NCI-H345 (cell line): ENCODE measurements around the gene FGFR4.
"Not testable (repeated sequence)": the region's sequence is repeated elsewhere in the genome, so short reads cannot be mapped to it uniquely, and the experiment has no call there.

Experiments used
- DNase-seq: peaks from one replicate; lab custom pipeline; 2025; lab: John Stamatoyannopoulos, UW

Gene FGFR4

DNA sequence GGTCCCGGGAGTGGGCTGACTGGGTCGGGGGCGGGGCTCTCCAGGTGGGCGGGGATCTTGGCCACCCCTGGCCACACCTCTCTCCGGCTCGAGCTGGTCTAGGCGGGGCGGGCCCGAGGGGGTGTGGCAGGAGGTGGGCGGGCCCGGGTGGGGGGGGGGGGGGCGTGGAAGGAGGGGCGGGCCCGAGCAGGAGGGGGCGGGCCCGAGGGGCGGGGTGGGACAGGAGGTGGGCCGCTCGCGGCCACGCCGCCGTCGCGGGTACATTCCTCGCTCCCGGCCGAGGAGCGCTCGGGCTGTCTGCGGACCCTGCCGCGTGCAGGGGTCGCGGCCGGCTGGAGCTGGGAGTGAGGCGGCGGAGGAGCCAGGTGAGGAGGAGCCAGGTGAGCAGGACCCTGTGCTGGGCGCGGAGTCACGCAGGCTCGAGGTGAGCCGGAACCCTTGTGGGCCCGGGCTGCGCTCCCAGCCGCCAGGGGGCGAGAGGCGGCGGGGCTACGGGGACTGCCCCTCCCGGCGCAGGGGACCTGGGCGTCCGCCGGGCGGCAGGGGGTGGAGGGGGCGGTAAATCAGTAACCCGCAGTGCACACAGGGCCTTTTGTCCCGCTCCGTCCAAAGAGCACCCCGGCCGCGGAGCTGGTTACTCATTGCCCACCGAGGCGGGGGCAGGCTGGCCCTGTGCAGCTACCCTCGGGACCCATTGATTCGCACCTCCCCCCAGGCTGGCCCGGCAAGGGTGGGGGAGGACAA lies at the start of gene FGFR4:
Gene FGFR4, plus strand, starts transcription at position 262 of the 744 bp plus-strand sequence. CDS start 2,688 bp downstream, outside the sequence.
- DNase-seq = peak; percentile 84

DNA sequence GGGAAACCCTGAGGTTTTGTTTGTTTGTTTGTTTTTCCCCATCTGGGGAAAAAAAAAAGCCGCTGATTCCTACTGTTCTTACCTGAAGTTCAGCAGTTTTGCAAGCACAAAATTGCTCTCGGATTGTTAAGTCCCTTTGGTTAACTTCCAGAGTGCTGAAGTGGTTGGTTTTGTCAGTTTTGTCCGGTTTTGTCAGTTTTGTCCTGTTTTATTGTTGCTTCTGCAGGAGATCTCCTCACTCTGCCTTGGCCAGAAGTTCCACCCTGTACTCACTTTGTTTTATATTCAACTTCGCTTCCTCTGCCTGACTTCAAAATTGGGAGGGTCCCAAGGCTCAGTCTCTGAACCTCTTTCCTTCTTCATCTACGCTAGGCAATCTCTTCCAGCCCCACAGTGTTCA lies 49.8 kb upstream of the FGFR4 start:
- no peak for DNase-seq

DNA sequence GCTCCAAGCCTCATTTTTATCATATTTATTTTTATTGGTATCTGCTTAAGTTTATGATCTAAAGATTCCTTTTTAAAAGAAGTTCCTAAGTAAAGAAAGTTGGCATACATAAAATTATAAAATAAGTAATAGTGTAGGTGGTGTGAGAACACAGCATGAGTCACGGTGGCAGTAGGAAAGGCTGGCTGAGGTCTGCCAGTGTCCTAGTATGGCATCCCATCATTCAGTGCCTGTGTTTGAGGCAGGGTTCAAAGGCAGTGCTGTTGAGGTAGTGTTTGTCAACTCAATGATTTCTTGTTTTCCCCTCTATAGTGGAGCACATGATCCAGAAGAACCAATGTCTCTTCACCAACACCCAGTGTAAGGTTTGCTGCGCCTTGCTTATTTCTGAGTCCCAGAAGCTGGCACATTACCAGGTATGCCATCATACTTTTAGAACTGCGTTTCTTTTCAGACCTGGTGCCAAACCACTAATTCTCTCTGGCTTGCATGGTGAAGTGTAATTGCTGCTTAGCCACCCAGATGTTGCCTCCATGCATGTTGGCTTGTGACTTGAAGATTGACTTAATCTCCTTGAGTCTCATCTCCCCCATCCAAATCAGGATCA lies 45.8 kb upstream of the FGFR4 start:
- no peak for DNase-seq

DNA sequence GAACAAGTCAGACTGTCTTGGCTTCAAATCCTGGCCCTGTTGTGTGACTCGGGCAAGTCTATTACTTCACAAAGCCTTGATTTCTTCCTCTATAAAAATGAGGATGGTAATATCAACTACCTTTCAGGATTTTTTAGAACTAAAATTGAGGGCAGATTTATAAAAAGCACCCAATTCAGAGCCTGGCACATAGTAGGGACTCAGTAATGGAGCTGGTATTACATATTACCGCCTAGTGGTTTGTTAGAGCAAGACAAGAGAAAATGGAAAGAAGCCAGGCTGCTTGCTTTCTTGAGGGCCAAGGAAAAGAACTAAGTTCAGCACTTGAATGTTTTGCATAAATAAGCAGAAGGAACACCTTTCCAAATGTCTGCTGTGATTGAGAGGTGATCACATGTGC lies 44.8 kb upstream of the FGFR4 start:
- DNase-seq = no peak

DNA sequence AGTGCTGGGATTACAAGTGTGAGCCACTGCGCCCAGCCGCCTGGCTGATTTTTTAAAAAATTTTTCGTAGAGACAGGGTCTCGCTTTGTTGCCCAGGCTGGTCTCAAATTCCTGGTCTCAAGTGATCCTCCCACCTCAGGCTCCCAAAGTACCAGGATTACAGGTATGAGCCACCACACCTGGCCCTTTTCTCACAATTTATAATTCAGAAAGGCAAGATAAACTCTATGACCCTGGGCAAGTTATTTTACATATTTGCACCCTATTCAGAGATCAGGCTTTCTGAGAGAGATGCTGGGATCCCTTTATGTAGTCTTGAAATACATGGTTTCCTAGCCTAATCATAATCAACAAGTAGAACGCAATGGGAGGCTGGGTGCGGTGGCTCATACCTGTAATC lies 43.6 kb upstream of the FGFR4 start:
- DNase-seq = no peak

DNA sequence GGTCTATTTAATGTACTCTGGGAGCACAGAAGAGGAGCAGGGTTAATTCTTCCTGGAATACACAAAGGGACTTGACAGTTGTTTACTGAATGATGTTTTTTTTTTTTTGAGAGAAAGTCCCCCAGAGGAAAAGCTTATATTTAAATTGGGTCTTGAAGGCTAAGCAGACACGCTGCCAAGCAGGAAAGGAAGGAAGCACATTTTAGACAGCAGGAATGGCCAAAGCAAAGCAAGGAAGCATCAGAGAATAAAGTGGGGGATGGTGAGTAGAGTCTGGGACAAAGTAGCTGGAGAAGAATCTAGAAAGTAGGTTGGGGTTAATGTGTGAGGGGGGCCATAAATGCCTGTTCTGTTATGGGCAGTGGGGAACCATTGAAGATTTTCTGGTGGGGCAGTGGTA lies 42.8 kb upstream of the FGFR4 start:
- no peak for DNase-seq

DNA sequence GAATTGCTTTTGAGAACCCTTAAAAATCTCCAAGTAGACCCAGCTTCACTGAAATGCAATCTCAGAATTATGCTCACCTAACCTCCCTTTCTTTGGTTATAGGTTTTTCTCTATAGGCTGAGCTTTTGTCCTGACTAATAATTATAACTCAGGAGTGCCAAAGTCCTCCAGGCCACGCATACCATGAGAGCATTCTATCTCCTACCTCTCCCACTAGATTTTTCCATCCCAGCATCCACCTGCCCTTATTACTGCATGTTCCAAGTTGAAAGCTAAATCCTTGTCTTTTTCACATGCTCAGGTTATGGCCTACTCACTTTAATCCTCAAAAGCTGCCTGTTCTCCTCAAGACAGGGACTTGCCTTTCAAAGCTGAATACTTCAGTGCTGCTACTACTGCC lies 42.1 kb upstream of the FGFR4 start:
- no peak for DNase-seq

DNA sequence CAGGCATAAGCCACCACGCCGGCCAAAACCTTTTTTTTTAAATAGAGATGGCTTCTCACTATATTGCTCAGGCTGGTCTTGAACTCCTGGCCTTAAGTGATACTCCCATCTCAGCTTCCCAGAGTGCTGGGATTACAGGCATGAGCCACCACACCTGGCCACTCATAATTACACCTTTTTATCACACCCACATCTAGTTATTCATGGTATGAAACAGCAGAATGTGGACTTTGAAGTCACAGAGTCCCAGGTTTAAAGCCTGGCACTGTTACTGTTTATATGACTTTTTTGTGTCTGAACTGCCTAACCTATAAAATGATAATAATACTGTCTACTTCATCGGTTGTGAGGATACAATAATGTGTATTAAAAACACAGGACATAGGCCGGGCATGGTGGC lies 41.1 kb upstream of the FGFR4 start:
- DNase-seq = no peak

DNA sequence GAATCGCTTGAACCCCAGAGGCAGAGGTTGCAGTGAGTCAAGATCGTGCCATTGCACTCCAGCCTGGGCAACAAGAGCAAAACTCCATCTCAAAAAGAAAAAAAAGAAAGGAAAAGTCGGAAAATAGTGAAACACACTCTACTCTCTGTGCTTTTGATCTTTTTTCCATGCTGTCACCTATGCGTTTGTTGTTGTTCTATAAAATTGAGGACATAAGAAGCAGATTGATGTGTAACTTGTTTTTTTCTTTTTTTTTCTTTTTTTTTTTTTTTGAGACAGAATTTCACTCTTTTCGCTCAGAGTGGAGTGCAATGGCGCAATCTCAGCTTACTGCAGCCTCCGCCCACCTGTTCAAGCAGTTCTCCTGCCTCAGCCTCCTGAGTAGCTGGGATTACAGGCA lies 38.2 kb upstream of the FGFR4 start:
- DNase-seq = not testable (repeated sequence)

DNA sequence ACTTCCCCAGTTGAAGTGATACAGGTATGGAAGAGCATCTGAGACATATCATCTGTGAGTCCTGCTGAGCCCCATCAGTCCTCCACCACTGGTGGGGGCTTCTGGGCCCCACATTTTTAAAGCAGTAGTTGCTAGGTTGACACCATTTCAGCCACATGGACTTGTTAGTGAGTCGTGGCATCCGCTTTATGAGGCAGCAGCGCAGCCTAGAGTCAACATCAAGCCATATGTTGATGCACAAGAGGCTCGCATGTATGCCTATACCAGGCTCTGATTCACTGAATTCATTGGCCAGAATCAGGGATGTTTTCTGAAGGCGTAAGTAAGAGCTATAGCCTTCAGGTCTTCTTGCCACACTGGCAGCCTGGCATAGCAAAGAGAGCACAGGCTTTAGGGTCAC lies 37.4 kb upstream of the FGFR4 start:
- no peak for DNase-seq

DNA sequence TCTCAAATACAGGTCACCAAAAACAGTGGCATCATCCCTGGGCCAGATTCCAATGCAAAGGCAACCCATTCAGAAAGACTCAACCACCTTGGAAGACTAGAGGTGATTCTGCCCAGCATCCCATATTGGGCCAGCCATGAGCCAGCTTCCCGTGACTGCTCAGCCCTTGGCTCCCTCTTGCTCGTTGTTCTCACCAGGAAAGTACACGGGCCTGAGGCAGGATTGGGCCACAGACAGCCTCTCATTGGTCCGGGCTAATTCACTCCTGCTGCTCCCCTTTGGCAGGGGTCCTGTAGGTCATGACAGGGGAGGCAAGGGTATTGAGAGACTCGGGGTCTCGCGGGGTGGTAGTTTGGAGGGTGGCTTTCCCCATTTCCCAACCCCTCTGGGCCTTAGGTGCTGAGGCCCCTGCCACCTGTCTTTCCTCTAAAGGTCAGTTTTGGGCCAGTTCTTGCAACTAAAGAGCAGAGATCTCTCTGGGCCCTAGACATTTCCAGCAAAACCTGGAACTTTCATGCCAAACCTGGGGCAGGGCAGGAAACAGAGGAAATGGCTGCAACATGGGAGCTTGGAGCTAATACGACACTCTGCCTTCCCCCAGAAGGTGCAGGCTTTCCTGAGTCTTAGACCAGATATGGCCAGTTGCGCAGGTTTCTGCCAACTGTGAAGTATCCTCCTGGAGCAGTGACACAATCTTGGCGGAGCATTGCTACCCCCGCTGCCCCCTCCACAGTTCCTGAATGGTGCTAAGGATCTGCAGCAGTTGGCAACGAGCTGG lies 22.0 kb upstream of the FGFR4 start:
- DNase-seq = no peak

DNA sequence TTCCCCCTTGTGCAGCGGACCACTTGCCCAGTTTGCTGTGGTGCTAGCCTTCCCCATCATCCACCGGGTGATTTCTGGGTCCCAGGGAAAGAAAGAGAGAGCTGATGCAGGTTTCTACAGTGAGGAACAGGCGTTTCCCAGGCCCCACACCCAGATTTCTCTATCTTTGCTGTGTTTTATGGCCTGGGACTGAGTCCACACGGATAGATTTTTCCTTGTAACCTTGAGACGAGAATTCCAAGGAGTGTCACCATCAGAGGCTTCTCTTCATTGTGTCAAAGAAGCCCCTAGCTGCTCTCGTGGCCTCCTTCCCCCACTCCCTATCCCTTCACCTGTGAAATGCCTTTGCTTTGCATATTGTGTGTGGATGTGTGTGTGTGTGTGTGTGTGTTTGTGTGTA lies 21.2 kb upstream of the FGFR4 start:
- no peak for DNase-seq

DNA sequence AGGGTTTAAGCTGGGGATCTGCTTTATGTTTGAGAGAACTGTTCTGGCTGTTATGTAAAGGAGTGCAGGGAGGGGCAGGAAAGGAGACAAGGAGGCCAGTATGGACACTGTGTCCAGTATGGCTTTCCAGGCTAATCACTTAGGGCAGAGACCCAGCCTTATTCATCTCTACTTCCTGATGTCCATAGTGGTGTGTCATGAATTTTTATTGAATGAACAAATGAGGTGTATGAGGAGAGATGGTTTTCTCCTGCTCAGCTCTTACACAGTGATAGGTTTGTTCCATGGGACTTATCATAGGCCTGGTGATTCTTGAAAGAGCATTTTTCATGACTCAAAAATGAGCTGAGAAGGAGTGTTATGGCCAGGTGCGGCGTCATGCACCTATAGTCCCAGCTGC lies 20.5 kb upstream of the FGFR4 start:
- no peak for DNase-seq

DNA sequence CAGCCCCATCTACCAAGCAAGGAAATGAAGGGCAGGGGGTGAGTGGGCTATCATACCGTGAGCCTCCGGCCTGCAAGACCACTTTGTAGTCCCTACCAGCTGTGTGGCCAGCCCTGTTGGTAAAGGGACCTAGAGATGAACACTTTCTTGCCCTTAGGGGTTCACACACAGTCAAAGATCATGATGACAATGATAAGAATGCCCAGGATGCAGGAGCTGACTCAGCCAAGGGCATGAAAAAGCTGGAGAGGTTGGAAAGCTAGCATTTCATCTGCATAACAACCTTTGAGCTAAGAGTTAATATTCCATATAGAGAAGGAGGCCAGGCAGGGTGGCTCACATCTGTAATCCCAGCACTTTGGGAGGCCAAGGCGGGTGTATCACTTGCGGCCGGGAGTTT lies 19.2 kb upstream of the FGFR4 start:
- DNase-seq = no peak

DNA sequence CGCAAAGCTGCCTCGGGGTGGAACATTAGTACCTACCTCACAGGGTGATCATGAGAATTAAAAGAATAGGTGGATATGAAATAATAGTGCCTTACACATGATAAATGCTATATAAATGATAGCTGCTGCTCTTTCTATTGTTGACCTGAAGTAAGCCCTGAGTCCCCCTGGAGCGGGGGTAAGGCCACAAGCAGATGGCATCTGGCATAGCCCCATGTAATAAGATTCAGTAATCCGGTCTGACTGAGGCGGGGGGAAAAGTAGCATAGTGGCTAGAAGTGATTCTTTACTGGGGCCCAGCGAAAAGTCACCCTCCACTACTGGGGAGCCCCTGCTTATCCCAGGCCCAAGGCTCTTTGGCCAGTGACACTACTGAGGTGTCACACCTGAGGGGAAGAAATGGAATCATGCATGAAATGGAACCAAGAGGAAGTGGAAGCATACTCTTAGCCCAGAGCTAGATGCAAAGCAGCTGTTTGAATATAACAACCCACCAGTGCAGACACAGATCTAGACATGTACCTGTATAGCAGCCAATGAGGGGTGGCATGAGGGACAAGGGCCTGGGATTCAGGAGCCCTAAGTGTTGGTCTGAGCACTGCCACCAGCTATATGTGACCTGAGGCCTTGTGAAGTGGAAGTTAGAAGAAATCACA lies 16.1 kb upstream of the FGFR4 start:
- no peak for DNase-seq

DNA sequence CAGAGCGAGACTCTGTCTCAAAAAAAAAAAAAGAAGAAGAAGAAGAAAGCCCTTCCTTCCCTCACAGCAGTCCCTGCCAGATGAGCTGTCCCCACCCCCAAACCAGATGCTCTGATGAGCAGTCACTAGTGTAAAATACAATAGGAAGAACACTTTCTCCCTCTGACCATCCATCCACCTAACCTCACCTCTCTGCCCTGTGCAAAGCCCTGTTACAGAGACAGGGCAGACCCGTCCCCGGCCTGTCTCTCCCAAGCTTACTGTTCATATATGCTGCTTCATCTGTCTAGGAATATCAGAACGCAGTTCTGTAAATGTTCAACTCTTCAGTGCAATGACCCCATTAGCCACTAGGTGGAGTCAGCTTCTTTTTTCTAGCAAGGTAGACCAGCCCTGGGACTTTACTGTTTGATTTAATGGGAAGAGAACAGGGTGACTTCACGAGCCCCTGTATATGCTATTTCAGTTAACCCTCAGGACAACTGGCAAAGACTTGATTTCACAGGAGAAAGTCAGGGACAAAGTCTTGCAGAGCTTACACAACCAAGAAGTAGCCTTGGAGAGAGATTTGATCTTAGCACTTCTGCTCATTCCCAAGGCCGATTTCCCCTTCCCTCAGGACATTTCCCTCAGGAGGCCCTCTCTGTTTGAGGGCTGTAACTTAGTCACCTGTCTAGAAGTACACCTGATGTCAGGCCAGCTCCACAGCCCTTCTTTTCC lies 14.9 kb upstream of the FGFR4 start:
- peak; percentile 86 for DNase-seq

DNA sequence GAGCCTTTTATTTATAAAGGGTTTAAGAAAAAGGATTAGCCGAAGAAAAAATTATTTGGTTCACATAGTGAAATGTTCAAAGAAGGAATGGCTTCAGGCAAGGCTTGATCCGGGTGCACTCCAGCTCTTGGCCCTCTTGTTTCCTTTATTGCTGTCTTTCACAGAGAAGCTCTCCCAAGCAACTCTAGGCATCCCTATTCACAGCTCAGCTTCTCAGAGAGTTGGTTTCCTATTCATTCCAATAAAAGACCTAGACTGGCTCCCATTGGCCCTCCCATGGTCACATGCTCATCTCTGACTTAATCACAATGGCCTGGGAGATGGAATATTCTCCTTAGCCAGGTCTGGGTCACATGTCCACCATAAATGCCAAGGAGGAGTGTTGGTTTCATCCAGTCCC lies 9.4 kb upstream of the FGFR4 start:
- DNase-seq = no peak

DNA sequence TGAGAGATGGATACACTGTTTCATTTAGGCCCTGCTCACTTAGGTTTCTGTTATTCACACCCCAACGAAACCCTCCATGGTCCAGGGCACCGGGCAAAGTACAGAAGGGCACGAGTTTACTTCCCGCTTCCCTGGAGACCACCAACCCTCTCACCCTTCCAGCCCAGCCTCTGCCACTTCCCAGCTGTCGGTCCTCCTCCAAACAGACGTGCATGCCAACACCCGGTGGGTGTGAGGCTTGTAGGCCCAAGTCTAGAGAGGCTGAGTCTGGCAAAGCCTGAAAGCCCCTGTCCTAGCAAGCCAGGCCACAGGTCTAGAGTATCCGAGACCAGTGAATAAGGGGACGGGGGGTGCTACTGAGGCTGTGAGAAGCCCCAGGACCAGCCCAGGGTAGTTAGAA lies 7.1 kb upstream of the FGFR4 start:
- no peak for DNase-seq

DNA sequence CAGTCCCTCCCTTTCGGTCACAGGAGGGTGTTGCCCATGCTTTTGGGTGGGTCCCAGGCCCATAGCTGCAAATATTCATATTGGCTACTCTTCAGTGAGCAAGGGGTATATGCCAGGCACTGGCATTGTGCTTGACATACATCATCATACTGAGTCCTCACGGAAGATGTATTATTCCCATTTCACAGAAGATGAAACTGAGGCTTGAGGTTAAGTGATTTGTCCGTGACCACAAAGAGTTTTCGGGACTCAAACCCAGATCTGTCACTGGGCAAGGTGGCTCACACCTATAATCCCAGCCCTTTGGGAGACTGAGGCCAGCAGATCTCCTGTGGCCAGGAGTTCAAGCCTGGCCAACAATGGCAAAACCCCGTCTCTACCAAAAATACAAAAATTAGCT lies 6.5 kb upstream of the FGFR4 start:
- no peak for DNase-seq

DNA sequence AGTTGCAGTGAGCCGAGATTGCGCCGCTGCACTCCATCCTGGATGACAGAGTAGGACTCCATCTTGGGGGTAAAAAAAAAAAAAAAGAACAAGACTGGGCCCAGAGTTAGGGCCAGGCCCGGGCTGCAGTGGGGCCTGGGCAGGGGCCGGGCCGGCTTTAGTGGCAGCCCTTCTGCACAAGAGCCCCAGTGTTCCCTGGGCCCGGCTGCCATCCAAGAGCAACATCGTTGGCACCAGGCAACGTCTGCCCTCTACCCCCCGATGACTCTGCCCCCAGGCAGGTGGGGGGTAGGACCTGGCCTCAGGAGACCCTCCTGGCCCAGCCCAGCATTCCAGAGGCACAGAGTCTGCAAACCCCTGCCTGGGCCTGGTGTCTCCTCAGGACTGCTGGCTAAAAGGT lies 4.9 kb upstream of the FGFR4 start:
- DNase-seq = no peak

DNA sequence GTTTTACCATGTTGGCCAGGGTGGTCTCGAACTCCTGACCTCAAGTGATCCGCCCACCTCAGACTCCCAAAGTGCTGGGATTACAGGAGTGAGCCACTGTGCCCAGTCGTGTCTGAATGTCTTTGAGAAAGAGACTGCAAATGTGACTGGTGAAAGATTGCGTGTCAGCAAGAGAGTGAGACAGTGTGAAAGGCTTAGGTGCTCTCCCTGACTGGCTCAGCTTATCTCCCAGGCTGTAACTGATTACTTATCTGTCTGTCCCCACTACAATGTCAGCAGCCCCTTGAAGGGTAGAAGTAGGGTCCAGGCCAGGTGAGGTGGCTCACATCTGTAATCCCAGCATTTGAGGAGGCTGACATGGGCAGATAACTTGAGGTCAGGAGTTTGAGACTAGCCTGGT lies 3.4 kb upstream of the FGFR4 start:
- DNase-seq = no peak

DNA sequence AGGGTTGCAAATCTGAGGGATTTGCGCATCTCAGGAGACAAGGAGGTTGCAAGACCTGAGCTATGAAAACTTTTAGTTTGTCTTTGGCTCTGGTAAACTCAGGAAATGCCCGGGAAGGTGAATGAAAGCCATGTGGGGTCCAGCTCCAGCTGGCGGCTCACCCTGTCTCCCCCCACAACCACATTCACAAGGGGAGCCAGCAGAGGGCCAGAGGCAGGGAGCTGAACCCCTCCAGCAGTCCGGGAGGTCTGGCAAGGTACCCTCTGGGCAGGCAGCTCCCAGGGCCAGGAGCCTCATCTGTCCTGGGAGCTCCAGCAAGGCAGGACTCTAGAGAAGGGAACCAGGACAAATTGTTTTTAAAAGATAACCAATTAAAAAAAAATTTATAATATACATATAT lies 2.5 kb upstream of the FGFR4 start:
- no peak for DNase-seq
